GM23338 (cell line): ENCODE measurements around the gene SON. TPM values are rescaled to one million over a fixed set of nuclear protein-coding genes. Genes with fewer than 3 reads are reported as not detected.
"Not testable (repeated sequence)": the region's sequence is repeated elsewhere in the genome, so short reads cannot be mapped to it uniquely, and the experiment has no call there.

Experiments
- ATAC-seq: fragments of 200-7000 bp; cut with Tn5 transposase; 3 replicates; pipeline ENCODE4 v1.9.1; 2020
- DNase-seq: peaks from one replicate; pipeline ENCODE4 v3.0.0-alpha.2; 2015; ENCODE audit warnings: low spot score
- H2AFZ ChIP-seq: fragments of 200-600 bp; sonication (generic); 2 replicates; pipeline ENCODE4 v1.8.0; 2016; ENCODE audit warnings: antibody characterized with exemption, mild to moderate bottlenecking, moderate library complexity
- H3F3A ChIP-seq: fragments of 200-600 bp; sonication (generic); replicated peaks from 2 replicates; pipeline ENCODE4 v1.8.0; 2017; ENCODE audit warnings: antibody characterized with exemption, mixed run types, low read depth
- H3K27ac ChIP-seq: fragments of 200-600 bp; sonication (generic); 2 replicates; pipeline ENCODE4 v1.6.1; 2016; ENCODE audit warnings: low read depth
- H3K27me3 ChIP-seq: fragments of 200-600 bp; sonication (generic); 2 replicates; pipeline ENCODE4 v1.8.0; 2016; ENCODE audit warnings: mild to moderate bottlenecking, mixed run types, moderate library complexity; ENCODE audit not compliant: insufficient read depth
- H3K36me3 ChIP-seq: fragments of 200-600 bp; sonication (generic); 2 replicates; pipeline ENCODE4 v1.8.0; 2016; ENCODE audit warnings: mild to moderate bottlenecking; ENCODE audit not compliant: insufficient read depth
- H3K4me1 ChIP-seq: fragments of 200-600 bp; sonication (generic); 2 replicates; pipeline ENCODE4 v1.8.0; 2016; ENCODE audit warnings: mild to moderate bottlenecking, moderate library complexity; ENCODE audit not compliant: insufficient read depth
- H3K4me2 ChIP-seq: fragments of 200-600 bp; sonication (generic); 2 replicates; pipeline ENCODE4 v1.7.1; 2017; ENCODE audit warnings: mixed run types
- H3K4me3 ChIP-seq: fragments of 200-600 bp; sonication (generic); 2 replicates; pipeline ENCODE4 v1.6.1; 2016; ENCODE audit warnings: mixed run types
- H3K79me2 ChIP-seq: fragments of 200-600 bp; sonication (generic); replicated peaks from 2 replicates; pipeline ENCODE4 v1.8.0; 2017; ENCODE audit warnings: mild to moderate bottlenecking; ENCODE audit not compliant: insufficient read depth
- H3K9me2 ChIP-seq: fragments of 200-600 bp; sonication (generic); 2 replicates; pipeline ENCODE4 v1.8.0; 2017; ENCODE audit not compliant: insufficient read depth
- H4K20me1 ChIP-seq: fragments of 200-600 bp; sonication (generic); replicated peaks from 2 replicates; pipeline ENCODE4 v1.8.0; 2017; ENCODE audit warnings: mild to moderate bottlenecking; ENCODE audit not compliant: insufficient read depth
- H3K27ac Mint-ChIP-seq: 2 replicates; pipeline ENCODE4 v1.8.0; 2020; ENCODE audit warnings: inconsistent platforms, mild to moderate bottlenecking, moderate library complexity, mixed read lengths
- H3K27me3 Mint-ChIP-seq: 3 replicates; pipeline ENCODE4 v1.8.0; 2022; ENCODE audit warnings: low read depth, mild to moderate bottlenecking, moderate library complexity, mixed read lengths, inconsistent platforms; ENCODE audit not compliant: insufficient read depth, poor library complexity
- H3K36me3 Mint-ChIP-seq: 3 replicates; pipeline ENCODE4 v1.8.0; 2021; ENCODE audit warnings: low read depth, mild to moderate bottlenecking, inconsistent platforms, moderate library complexity, mixed read lengths
- H3K4me1 Mint-ChIP-seq: 3 replicates; pipeline ENCODE4 v1.8.0; 2020; ENCODE audit warnings: mild to moderate bottlenecking, inconsistent platforms, mixed read lengths
- H3K4me3 Mint-ChIP-seq: 3 replicates; pipeline ENCODE4 v1.8.0; 2021; ENCODE audit warnings: moderate library complexity, mild to moderate bottlenecking, inconsistent platforms, mixed read lengths
- H3K9me3 Mint-ChIP-seq: 3 replicates; pipeline ENCODE4 v1.8.0; 2020; ENCODE audit warnings: moderate library complexity, mild to moderate bottlenecking, inconsistent platforms, mixed read lengths
- CREB1 ChIP-seq: fragments of 250-450 bp; sonication (Bioruptor Pico); IDR thresholded peaks from 2 replicates; pipeline ENCODE4 v1.5.0; 2020; ENCODE audit warnings: low read depth, mild to moderate bottlenecking, moderate library complexity
- CTCF ChIP-seq, 2 experiments: fragments of 200-600 bp in 1 of 2; sonication (generic) in 1 of 2; conservative IDR thresholded peaks; 2 replicates each; pipeline versions ENCODE4 v1.5.1 to v1.6.1; 2016 to 2017; ENCODE audit warnings: antibody characterized with exemption in 2 of 2, low read depth in 2 of 2, mild to moderate bottlenecking in 2 of 2, moderate library complexity in 1 of 2
- EZH2 ChIP-seq: fragments of 200-600 bp; sonication (generic); IDR thresholded peaks from one replicate; pipeline ENCODE4 v1.8.0; 2017; ENCODE audit warnings: antibody characterized with exemption, mild to moderate bottlenecking, low read depth; ENCODE audit not compliant: unreplicated experiment
- EZH2phosphoT487 ChIP-seq: fragments of 200-600 bp; sonication (generic); IDR thresholded peaks from one replicate; pipeline ENCODE4 v1.8.1; 2018; ENCODE audit warnings: antibody characterized with exemption; ENCODE audit not compliant: unreplicated experiment
- JUNB ChIP-seq: IDR thresholded peaks from one replicate; pipeline ENCODE4 v1.6.1; 2016; ENCODE audit warnings: antibody characterized with exemption; ENCODE audit not compliant: unreplicated experiment
- NANOG ChIP-seq: IDR thresholded peaks from 2 replicates; pipeline ENCODE4 v1.6.1; 2016; ENCODE audit warnings: antibody characterized with exemption, borderline replicate concordance
- REST ChIP-seq: IDR thresholded peaks from one replicate; pipeline ENCODE4 v1.6.1; 2018; ENCODE audit warnings: antibody characterized with exemption; ENCODE audit not compliant: unreplicated experiment
- STAT1 ChIP-seq: IDR thresholded peaks from one replicate; pipeline ENCODE4 v1.6.1; 2016; ENCODE audit warnings: antibody characterized with exemption; ENCODE audit not compliant: unreplicated experiment
- ZNF331 ChIP-seq: fragments of 250-450 bp; sonication (Bioruptor Pico); IDR thresholded peaks from 2 replicates; pipeline ENCODE4 v1.5.0; 2020; ENCODE audit warnings: low read depth, mild to moderate bottlenecking, moderate library complexity
- polyA plus RNA-seq: library from polyadenylated mRNA; unstranded; fragments of >200 nt; fragmentation: Nextera tagmentation; extraction: Ambion mirVana; gene quantifications from 2 replicates; pipeline ENCODE4 v1.2.1, GENCODE V29; 2016
- total RNA-seq: library from RNA; depleted of rRNA; stranded (reverse); fragments of >200 nt; shearing (Covaris generic); gene quantifications from 2 replicates; pipeline ENCODE4 v1.2.3, GENCODE V29; 2014
- TF ChIP-seq, protein P1 (sequence below): fragments of 250-450 bp; sonication (Bioruptor Pico); IDR thresholded peaks from 2 replicates; pipeline ENCODE4 v1.5.0; 2020; ENCODE audit warnings: mild to moderate bottlenecking, moderate library complexity

The SON gene
- total and polyA plus RNA-seq, 2 experiments from 2014 or later = 361 to 1,421 TPM

DNA sequence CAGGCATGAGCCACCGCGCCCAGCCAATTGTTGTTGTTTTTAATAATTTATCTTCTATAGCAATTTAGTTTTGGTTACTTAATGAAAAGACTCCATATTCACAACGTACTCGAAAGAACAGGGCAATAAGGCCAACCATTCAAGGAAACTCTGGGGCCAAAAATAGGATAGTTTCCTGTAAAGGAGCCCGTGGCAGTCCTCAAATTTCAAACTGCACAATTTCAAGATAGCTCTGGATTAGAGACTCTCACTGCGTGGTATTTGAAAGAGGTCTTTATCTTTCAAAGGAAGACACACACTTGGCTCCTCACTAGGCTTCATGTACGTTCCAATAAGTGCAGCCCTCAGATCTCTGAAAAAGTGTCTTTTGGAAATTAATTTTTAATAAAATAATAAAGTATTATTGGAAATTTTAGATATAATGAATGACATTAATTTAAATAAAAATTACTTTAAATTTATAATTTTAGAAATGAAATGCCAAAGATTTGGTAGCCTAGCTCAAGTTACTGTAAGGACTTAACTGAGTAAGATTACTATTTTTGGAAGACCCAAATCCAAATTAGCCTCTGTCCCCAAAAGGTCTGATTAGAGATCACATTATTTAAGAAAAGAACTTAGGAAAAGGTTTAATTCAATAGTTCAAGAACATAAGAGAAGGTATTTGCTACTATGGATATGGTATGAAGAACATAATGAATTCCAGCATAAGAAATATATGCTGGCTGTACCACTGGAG, 68.3 kb downstream of the SON start:
- TF ChIP-seq NANOG (no peak), ZNF331 (CRISPR knock-in tag) (no peak), CREB1 (CRISPR knock-in tag) (no peak), CTCF (conservative IDR thresholded peaks at IDR 0.05; ENCODE audit: low read depth in 2 of 2) (no peak), JUNB (no peak), EZH2 (no peak), STAT1 (no peak), EZH2phosphoT487 (no peak), REST (no peak)
- TF ChIP-seq, protein P1, sequence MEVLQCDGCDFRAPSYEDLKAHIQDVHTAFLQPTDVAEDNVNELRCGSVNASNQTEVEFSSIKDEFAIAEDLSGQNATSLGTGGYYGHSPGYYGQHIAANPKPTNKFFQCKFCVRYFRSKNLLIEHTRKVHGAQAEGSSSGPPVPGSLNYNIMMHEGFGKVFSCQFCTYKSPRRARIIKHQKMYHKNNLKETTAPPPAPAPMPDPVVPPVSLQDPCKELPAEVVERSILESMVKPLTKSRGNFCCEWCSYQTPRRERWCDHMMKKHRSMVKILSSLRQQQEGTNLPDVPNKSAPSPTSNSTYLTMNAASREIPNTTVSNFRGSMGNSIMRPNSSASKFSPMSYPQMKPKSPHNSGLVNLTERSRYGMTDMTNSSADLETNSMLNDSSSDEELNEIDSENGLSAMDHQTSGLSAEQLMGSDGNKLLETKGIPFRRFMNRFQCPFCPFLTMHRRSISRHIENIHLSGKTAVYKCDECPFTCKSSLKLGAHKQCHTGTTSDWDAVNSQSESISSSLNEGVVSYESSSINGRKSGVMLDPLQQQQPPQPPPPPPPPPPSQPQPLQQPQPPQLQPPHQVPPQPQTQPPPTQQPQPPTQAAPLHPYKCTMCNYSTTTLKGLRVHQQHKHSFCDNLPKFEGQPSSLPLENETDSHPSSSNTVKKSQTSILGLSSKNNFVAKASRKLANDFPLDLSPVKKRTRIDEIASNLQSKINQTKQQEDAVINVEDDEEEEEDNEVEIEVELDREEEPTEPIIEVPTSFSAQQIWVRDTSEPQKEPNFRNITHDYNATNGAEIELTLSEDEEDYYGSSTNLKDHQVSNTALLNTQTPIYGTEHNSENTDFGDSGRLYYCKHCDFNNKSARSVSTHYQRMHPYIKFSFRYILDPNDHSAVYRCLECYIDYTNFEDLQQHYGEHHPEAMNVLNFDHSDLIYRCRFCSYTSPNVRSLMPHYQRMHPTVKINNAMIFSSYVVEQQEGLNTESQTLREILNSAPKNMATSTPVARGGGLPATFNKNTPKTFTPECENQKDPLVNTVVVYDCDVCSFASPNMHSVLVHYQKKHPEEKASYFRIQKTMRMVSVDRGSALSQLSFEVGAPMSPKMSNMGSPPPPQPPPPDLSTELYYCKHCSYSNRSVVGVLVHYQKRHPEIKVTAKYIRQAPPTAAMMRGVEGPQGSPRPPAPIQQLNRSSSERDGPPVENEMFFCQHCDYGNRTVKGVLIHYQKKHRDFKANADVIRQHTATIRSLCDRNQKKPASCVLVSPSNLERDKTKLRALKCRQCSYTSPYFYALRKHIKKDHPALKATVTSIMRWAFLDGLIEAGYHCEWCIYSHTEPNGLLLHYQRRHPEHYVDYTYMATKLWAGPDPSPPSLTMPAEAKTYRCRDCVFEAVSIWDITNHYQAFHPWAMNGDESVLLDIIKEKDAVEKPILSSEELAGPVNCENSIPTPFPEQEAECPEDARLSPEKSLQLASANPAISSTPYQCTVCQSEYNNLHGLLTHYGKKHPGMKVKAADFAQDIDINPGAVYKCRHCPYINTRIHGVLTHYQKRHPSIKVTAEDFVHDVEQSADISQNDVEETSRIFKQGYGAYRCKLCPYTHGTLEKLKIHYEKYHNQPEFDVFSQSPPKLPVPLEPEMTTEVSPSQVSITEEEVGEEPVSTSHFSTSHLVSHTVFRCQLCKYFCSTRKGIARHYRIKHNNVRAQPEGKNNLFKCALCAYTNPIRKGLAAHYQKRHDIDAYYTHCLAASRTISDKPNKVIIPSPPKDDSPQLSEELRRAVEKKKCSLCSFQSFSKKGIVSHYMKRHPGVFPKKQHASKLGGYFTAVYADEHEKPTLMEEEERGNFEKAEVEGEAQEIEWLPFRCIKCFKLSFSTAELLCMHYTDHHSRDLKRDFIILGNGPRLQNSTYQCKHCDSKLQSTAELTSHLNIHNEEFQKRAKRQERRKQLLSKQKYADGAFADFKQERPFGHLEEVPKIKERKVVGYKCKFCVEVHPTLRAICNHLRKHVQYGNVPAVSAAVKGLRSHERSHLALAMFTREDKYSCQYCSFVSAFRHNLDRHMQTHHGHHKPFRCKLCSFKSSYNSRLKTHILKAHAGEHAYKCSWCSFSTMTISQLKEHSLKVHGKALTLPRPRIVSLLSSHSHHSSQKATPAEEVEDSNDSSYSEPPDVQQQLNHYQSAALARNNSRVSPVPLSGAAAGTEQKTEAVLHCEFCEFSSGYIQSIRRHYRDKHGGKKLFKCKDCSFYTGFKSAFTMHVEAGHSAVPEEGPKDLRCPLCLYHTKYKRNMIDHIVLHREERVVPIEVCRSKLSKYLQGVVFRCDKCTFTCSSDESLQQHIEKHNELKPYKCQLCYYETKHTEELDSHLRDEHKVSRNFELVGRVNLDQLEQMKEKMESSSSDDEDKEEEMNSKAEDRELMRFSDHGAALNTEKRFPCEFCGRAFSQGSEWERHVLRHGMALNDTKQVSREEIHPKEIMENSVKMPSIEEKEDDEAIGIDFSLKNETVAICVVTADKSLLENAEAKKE = no peak
- Histone ChIP-seq H3K27me3 (no peaks in the 10 kb centered on the region), H4K20me1 (no peaks in the 10 kb centered on the region), H3K4me2 (no peak overlapping the region), H3K9me2 (no peaks in the 10 kb centered on the region), H3K4me1 (no peaks in the 10 kb centered on the region), H3K4me3 (no peak overlapping the region), H3K36me3 (no peaks in the 10 kb centered on the region), H2AFZ (no peak overlapping the region), H3F3A (no peaks in the 10 kb centered on the region), H3K79me2 (no peaks in the 10 kb centered on the region), H3K27ac (no peak overlapping the region)
- Mint-ChIP-seq H3K27me3 (peaks cover 2% of the 10 kb centered on the region), H3K36me3 (no peaks in the 10 kb centered on the region), H3K27ac (no peak overlapping the region), H3K9me3 (no peaks in the 10 kb centered on the region; the same call in 2 of the 3 replicates), H3K4me1 (no peaks in the 10 kb centered on the region), H3K4me3 (no peak overlapping the region)
- DNase-seq (no peak), ATAC-seq (no peak)

DNA sequence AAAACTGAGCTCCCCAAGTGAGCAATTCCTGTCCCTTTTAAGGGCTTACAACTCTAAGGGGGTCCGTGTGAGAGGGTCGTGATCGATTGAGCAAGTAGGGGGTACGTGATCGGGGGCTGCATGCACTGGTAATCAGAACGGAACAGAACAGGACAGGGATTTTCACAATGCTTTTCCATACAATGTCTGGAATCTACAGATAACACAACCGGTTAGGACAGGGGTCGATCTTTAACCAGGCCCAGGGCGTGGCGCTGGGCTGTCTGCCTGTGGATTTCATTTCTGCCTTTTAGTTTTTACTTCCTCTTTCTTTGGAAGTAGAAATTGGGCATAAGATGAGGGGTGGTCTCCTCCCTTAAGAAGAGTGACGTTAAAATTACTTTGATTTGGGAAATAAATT, 74.7 kb downstream of the SON start:
- H3K27ac ChIP-seq, H3K4me2 ChIP-seq, H3K9me3 Mint-ChIP-seq, H3K27me3 Mint-ChIP-seq, H3K4me3 ChIP-seq, H4K20me1 ChIP-seq, H3K79me2 ChIP-seq, H3K27me3 ChIP-seq, H2AFZ ChIP-seq, DNase-seq, H3K9me2 ChIP-seq, H3K36me3 ChIP-seq, H3F3A ChIP-seq, ATAC-seq, H3K4me3 Mint-ChIP-seq: not testable (repeated sequence)
- Mint-ChIP-seq H3K4me1 (peaks cover 16% of the 10 kb centered on the region), H3K36me3 (peaks cover 22% of the 10 kb centered on the region), H3K27ac (peak overlapping the region; percentile 38)
- peaks cover 13% of the 10 kb centered on the region; the same call in 1 of the 2 replicates for H3K4me1 ChIP-seq
